AG04450 (cell line): ENCODE data around the gene MYLK3. TPM values are rescaled to one million over a fixed set of nuclear protein-coding genes. Genes with fewer than 3 reads are reported as not detected.
"Not testable (repeated sequence)": the region's sequence is repeated elsewhere in the genome, so short reads cannot be mapped to it uniquely, and the experiment has no call there.

Experiments used
- CTCF ChIA-PET: fragments of 300-600, 350-600 bp; formaldehyde crosslinking; extraction: SDS; loops from one replicate; lab custom pipeline; 2022; ENCODE audit warnings: antibody characterized with exemption, inconsistent platforms; lab: Charles Lee
- POLR2A ChIA-PET: fragments of 350-600 bp; formaldehyde crosslinking; extraction: SDS; loops from one replicate; lab custom pipeline; 2021; ENCODE audit warnings: antibody characterized with exemption, inconsistent platforms; lab: Yijun Ruan, JAX
- DNase-seq: peaks from one replicate; pipeline ENCODE4 v3.0.0-alpha.2; 2011; ENCODE audit warnings: low read depth, low spot score
- H3K27ac ChIP-seq: one replicate; pipeline ENCODE4 v1.5.1; 2012; ENCODE audit warnings: low read depth, low read length, control low read depth
- H3K27me3 ChIP-seq: one replicate; pipeline ENCODE4 v1.6.0; 2012; ENCODE audit warnings: low read length; ENCODE audit not compliant: control insufficient read depth, insufficient read depth
- H3K4me3 ChIP-seq: 2 replicates; pipeline ENCODE4 v1.5.1; 2011; ENCODE audit warnings: mild to moderate bottlenecking, low read depth, low read length, control low read depth
- H3K9me3 ChIP-seq: 2 replicates; pipeline ENCODE4 v1.5.1; 2012; ENCODE audit warnings: low read length; ENCODE audit not compliant: control insufficient read depth, insufficient read depth
- CTCF ChIP-seq: IDR thresholded peaks from 2 replicates; pipeline ENCODE4 v1.5.1; 2011; ENCODE audit warnings: low read depth, low read length, control low read depth, inconsistent platforms
- polyA plus RNA-seq: library from polyadenylated mRNA; depleted of rRNA; stranded (reverse); fragments of >200 nt; gene quantifications from 2 replicates; pipeline ENCODE4 v1.2.3, GENCODE V29; 2011

Gene MYLK3
- polyA plus RNA-seq, 1 experiment: 0.11 TPM

GRCh38 chr16:46785076-46785845, 37.1 kb upstream of the MYLK3 start:
- ChIA-PET POLR2A (no interaction called here), CTCF (interaction anchor here (0.5 to 1.7 kb wide), 4 partner anchors 9 to 111 kb away, joined by 3 to 7 read pairs (median 6); no protein-coding TSS in a partner anchor)
- H3K9me3 ChIP-seq: peaks cover 5% of the 10 kb centered on the region; the same call in 1 of the 2 replicates
- DNase-seq: no peak
- TF ChIP-seq CTCF: no peak
- H3K27ac ChIP-seq: no peak overlapping the region
- no peaks in the 10 kb centered on the region for H3K27me3 ChIP-seq
- no peak overlapping the region for H3K4me3 ChIP-seq

DNA sequence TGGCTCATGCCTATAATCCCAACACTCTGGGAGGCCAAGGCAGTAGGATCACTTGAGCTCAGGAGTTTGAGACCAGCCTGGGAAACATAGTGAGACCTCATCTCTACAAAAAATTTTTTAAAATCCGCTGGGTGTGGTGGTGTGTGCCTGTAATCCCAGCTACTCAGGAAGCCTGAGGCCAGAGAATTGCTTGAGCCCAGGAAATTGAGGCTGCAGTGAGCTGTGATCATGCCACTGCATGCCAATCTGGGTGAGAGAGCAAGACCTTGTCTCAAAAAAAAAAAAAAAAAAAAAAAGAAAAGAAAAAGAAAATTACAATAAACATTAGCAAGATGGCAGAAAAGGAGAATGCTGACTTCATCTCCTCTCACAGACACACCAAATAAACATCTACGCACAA, 36.4 kb upstream of the MYLK3 start:
- H3K27ac ChIP-seq, H3K27me3 ChIP-seq, DNase-seq, H3K4me3 ChIP-seq, H3K9me3 ChIP-seq: not testable (repeated sequence)
- ChIA-PET POLR2A (interaction anchor here (0.7 kb wide), 1 partner anchor 87 kb away, joined by 10 read pairs; no protein-coding TSS in a partner anchor), CTCF (interaction anchor here (0.6 to 1.7 kb wide), 4 partner anchors 16 to 332 kb away, joined by 3 to 7 read pairs (median 6); no protein-coding TSS in a partner anchor)

- Histone ChIP-seq H3K4me3 (no peak overlapping the region), H3K27ac (no peak overlapping the region), H3K9me3 (no peaks in the 10 kb centered on the region; the same call in 1 of the 2 replicates), H3K27me3 (no peaks in the 10 kb centered on the region)
- no peak for DNase-seq
- TF ChIP-seq CTCF: no peak
- POLR2A ChIA-PET: no interaction called here
- CTCF ChIA-PET: interaction anchor here (0.6 kb wide), 1 partner anchor 332 kb away, joined by 5 read pairs; no protein-coding TSS in a partner anchor
Measured at GRCh38 chr16:46783800-46784199, 35.7 kb upstream of the MYLK3 start.

DNA sequence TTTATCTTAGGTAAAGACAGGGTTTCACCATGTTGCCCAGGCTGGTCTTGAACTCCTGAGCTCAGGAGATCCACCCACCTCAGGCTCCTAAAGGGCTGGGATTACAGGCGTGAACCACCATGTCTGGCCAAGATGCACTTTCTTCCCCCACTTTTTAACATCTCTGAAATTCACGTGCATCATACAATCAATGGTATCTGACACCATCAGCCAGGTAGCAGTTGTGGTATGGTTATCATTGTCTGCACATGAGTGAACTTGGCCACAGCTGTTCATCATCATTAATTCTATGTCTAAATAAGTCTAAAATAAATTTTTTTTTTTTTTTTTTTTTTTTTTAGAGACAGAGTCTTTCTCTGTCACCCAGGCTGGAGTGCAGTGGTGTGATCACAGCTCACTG, 34.2 kb upstream of the MYLK3 start:
- no peak for DNase-seq
- no peak overlapping the region for H3K27ac ChIP-seq
- H3K9me3 ChIP-seq: peaks cover 7% of the 10 kb centered on the region; the same call in 1 of the 2 replicates
- H3K4me3 ChIP-seq: no peak overlapping the region
- CTCF ChIA-PET: no interaction called here
- no peak for TF ChIP-seq CTCF
- POLR2A ChIA-PET: no interaction called here
- H3K27me3 ChIP-seq: no peaks in the 10 kb centered on the region

GRCh38 chr16:46777804-46778203, 29.7 kb upstream of the MYLK3 start:
- no peak for TF ChIP-seq CTCF
- ChIA-PET CTCF (no interaction called here), POLR2A (no interaction called here)
- DNase-seq: no peak
- Histone ChIP-seq H3K27me3 (no peaks in the 10 kb centered on the region), H3K9me3 (peaks cover 7% of the 10 kb centered on the region; the same call in 1 of the 2 replicates), H3K27ac (no peak overlapping the region), H3K4me3 (no peak overlapping the region)
